Measurements from ENCODE around the gene TAF11L9. TPM values are rescaled to one million over a fixed set of nuclear protein-coding genes. Genes with fewer than 3 reads are reported as not detected.

The TAF11L9 gene
- total RNA-seq, 2 donors from 2014 or later, result not detected

Other genes starting within 250 kb of the TAF11L9 start
- not detected for gene TAF11L2, start 96.2 kb downstream of the TAF11L9 start, total RNA-seq
- not detected for gene TAF11L3, start 76.0 kb downstream of the TAF11L9 start, total RNA-seq
- gene TAF11L4, start 72.6 kb downstream of the TAF11L9 start, total RNA-seq, result not detected
- gene TAF11L5, start 69.2 kb downstream of the TAF11L9 start, total RNA-seq, result not detected
- gene TAF11L6, start 65.7 kb downstream of the TAF11L9 start, total RNA-seq, result not detected
- not detected for gene TAF11L7, start 8.6 kb downstream of the TAF11L9 start, total RNA-seq
- gene TAF11L8, start 3.4 kb downstream of the TAF11L9 start, total RNA-seq, result not detected
- not detected for gene TAF11L10, start 3.4 kb upstream of the TAF11L9 start, total RNA-seq
- not detected for gene TAF11L11, start 9.8 kb upstream of the TAF11L9 start, total RNA-seq
- gene TAF11L12, start 16.0 kb upstream of the TAF11L9 start, total RNA-seq, result not detected
- gene TAF11L13, start 37.7 kb upstream of the TAF11L9 start, total RNA-seq, result not detected
- not detected for gene TAF11L14, start 40.1 kb upstream of the TAF11L9 start, total RNA-seq